ENCODE data around the gene RNU2-63P.

GRCh38 chr2:88051792-88052191 is 35.4 kb upstream of the RNU2-63P start:
- TF ChIP-seq, protein P1, sequence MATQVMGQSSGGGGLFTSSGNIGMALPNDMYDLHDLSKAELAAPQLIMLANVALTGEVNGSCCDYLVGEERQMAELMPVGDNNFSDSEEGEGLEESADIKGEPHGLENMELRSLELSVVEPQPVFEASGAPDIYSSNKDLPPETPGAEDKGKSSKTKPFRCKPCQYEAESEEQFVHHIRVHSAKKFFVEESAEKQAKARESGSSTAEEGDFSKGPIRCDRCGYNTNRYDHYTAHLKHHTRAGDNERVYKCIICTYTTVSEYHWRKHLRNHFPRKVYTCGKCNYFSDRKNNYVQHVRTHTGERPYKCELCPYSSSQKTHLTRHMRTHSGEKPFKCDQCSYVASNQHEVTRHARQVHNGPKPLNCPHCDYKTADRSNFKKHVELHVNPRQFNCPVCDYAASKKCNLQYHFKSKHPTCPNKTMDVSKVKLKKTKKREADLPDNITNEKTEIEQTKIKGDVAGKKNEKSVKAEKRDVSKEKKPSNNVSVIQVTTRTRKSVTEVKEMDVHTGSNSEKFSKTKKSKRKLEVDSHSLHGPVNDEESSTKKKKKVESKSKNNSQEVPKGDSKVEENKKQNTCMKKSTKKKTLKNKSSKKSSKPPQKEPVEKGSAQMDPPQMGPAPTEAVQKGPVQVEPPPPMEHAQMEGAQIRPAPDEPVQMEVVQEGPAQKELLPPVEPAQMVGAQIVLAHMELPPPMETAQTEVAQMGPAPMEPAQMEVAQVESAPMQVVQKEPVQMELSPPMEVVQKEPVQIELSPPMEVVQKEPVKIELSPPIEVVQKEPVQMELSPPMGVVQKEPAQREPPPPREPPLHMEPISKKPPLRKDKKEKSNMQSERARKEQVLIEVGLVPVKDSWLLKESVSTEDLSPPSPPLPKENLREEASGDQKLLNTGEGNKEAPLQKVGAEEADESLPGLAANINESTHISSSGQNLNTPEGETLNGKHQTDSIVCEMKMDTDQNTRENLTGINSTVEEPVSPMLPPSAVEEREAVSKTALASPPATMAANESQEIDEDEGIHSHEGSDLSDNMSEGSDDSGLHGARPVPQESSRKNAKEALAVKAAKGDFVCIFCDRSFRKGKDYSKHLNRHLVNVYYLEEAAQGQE (IDR thresholded peaks at IDR 0.05; ENCODE audit: unreplicated experiment) = no peak
- TF ChIP-seq, protein P2, sequence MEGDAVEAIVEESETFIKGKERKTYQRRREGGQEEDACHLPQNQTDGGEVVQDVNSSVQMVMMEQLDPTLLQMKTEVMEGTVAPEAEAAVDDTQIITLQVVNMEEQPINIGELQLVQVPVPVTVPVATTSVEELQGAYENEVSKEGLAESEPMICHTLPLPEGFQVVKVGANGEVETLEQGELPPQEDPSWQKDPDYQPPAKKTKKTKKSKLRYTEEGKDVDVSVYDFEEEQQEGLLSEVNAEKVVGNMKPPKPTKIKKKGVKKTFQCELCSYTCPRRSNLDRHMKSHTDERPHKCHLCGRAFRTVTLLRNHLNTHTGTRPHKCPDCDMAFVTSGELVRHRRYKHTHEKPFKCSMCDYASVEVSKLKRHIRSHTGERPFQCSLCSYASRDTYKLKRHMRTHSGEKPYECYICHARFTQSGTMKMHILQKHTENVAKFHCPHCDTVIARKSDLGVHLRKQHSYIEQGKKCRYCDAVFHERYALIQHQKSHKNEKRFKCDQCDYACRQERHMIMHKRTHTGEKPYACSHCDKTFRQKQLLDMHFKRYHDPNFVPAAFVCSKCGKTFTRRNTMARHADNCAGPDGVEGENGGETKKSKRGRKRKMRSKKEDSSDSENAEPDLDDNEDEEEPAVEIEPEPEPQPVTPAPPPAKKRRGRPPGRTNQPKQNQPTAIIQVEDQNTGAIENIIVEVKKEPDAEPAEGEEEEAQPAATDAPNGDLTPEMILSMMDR (conservative IDR thresholded peaks at IDR 0.05; ENCODE audit: low read depth in 2 of 2) = no peak
- no peak for TF ChIP-seq EZH2 (IDR thresholded peaks at IDR 0.05; ENCODE audit: low read depth, unreplicated experiment)

All from GM23338 (cell line).